HFF-Myc (cell line): Measurements from ENCODE around the gene GPR87.

Experiments used
- DNase-seq: peaks from one replicate; pipeline ENCODE4 v3.0.0-alpha.2; 2011; ENCODE audit warnings: low read depth; ENCODE audit errors: extremely low read depth
- H3K4me3 ChIP-seq: replicated peaks from 2 replicates; pipeline ENCODE4 v1.5.1; 2011; ENCODE audit warnings: low read depth, mild to moderate bottlenecking, control low read depth, low read length
- TF ChIP-seq, protein P1 (sequence below): IDR thresholded peaks from 2 replicates; pipeline ENCODE4 v1.5.1; 2012; ENCODE audit warnings: mild to moderate bottlenecking, low read depth, low read length, control low read depth; ENCODE audit errors: missing control alignments

GPR87 gene

DNA sequence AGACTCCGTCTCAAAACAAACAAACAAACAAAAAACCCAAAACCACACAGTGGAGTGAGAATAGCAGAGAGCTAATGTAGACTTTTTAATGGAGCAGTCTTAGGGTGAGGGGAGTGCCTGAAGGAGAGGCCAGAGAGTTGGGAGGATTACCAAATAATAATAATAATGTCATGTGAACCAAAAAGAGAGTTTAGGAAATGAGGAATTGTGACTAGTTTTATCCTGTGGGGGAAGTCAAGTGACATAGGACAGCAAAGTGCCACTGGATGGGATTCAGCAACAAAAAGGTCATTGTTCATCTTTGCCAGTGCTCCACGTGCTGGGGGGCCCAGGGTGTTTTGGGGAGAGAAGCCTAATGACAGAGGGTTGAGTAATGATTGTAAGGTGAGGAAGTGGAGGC, 12.9 kb downstream of the GPR87 start:
- TF ChIP-seq, protein P1, sequence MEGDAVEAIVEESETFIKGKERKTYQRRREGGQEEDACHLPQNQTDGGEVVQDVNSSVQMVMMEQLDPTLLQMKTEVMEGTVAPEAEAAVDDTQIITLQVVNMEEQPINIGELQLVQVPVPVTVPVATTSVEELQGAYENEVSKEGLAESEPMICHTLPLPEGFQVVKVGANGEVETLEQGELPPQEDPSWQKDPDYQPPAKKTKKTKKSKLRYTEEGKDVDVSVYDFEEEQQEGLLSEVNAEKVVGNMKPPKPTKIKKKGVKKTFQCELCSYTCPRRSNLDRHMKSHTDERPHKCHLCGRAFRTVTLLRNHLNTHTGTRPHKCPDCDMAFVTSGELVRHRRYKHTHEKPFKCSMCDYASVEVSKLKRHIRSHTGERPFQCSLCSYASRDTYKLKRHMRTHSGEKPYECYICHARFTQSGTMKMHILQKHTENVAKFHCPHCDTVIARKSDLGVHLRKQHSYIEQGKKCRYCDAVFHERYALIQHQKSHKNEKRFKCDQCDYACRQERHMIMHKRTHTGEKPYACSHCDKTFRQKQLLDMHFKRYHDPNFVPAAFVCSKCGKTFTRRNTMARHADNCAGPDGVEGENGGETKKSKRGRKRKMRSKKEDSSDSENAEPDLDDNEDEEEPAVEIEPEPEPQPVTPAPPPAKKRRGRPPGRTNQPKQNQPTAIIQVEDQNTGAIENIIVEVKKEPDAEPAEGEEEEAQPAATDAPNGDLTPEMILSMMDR = no peak
- no peak overlapping the region for H3K4me3 ChIP-seq
- no peak for DNase-seq

DNA sequence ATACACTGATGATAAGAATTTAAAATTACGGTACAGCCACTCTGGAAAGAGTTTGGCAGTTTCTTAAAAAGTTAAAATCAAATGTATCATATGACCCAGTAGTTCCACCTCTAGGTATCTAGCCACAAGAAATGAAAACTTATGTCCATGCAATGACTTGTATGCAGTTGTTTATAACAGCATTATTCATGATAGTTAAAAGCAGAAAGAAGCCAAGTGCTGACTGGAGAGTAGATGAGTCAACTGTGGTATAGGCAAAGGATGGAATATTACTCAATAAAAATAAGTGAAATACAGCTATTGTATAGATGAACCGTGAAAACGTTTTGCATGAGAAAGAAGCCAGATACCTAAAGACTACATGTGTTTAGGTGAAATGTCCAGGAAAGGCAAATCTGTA, 14.8 kb downstream of the GPR87 start:
- H3K4me3 ChIP-seq = no peak overlapping the region
- DNase-seq = no peak
- TF ChIP-seq, protein P1 = no peak

DNA sequence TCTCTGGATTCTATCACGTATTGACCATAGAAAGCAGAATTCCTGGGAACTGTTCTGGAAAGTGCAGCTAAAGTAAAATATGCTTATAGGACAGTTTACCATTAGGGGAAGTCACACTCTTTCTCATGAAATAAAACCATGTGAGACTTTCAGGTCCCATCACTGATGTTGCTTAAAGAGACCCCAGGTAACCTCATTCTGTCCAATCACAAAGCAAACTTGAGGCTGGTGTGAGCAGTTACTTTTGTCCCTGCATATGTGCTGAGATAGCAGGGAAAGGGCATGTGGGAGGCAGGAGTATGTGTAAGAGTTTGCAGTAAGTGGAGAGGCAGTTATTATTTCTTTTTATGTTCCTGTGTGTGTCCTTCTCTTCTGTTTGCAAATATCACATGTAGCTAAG, 16.1 kb downstream of the GPR87 start:
- TF ChIP-seq, protein P1 = no peak
- DNase-seq = no peak
- no peak overlapping the region for H3K4me3 ChIP-seq

DNA sequence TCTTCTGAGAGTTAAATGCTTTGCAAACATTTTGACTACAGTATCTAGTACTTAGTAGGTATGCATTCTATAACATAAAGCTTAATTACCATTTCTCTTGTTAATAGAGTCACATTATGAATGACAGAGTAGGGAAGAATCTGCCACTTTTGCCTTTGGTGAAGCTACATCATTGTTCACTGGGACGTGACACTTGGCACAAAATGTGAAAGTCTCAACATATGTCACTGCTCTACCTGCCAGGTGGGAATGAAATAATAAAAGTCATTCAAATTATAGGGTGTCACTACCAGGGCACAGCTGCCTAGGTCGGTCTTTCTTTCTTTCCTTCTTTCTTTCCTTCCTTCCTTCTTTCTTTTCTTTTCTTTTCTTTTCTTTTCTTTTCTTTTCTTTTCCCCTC, 17.6 kb downstream of the GPR87 start:
- TF ChIP-seq, protein P1 = no peak
- DNase-seq = no peak
- no peak overlapping the region for H3K4me3 ChIP-seq

DNA sequence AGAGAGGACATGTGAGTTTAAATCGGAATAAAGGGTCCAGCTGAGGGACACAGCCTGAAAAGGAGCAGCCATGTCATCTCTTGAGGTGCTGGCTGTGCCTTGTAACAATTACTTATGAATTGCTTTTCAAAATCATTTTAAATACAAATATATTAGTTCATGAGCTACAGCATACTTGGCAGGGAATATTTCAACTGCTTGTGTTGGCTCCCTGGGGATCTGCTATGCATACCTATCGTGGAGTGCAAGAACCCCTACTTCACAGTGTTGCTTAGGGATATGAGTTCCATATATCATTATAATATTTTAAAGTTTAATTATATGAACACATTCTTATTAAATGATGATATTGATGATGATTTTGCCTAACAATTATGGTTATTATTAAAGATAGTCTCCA, 19.2 kb downstream of the GPR87 start:
- no peak for DNase-seq
- H3K4me3 ChIP-seq = no peak overlapping the region
- TF ChIP-seq, protein P1 = no peak

DNA sequence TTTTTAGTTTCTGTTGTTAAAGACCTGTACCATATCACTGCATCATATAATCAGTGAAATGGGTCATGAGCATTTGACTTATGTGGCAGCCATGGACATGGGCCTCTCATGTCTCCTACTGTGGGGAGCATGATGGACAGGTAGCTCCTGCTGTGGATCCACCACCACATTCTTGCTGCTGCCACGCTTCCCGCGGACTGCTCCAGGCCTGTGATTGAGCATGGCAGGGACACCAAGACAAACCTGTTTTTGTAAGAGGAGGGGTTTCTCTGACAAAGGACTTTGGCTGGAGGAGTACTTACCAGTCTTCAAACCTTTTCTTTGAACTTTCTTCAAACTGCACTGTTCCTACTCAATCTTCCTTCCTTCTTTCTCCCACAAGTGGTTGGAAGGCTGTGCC, 20.4 kb downstream of the GPR87 start:
- TF ChIP-seq, protein P1 = no peak
- no peak for DNase-seq
- H3K4me3 ChIP-seq = no peak overlapping the region

DNA sequence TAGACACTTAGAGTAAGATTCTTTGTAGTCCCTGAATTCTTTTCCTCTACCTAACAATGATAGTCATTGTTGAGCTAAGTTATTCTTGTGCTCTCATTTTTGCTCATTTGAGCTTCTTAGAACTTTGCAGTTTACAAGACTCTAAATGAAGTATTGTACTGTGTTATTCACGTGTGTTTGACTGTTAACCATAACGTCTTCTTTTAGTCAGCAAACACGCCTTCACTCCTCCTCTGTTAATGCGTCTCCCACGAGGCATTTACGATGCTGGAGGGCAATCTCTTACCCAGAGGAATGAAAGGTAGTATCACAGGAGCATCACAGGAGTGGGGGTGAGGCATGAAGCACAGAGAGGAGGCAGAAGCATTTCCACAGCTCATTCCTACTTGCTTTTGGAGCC, 23.5 kb downstream of the GPR87 start:
- no peak overlapping the region for H3K4me3 ChIP-seq
- no peak for DNase-seq
- TF ChIP-seq, protein P1 = no peak
